T-helper 2 cell treated with Interferon-gamma antibody and Interleukin-4, amounts not matched to agents 5 μg/mL and 100 μg/mL, for 36 hours (primary cell): ENCODE data around the gene KIAA2012.

Source experiments
- DNase-seq: peaks from one replicate; pipeline ENCODE4 v3.0.0; 2021; ENCODE audit warnings: low spot score
- H3K27ac Mint-ChIP-seq: one replicate; pipeline ENCODE4 v1.8.0; 2021; ENCODE audit warnings: mild to moderate bottlenecking, mixed read lengths
- H3K27me3 Mint-ChIP-seq: one replicate; pipeline ENCODE4 v1.8.0; 2021; ENCODE audit warnings: low read depth, mixed read lengths
- H3K36me3 Mint-ChIP-seq: one replicate; pipeline ENCODE4 v1.8.0; 2021; ENCODE audit warnings: low read depth, mixed read lengths
- H3K4me1 Mint-ChIP-seq: one replicate; pipeline ENCODE4 v1.8.0; 2021; ENCODE audit warnings: low read depth, mixed read lengths
- H3K4me3 Mint-ChIP-seq: one replicate; pipeline ENCODE4 v1.8.0; 2022; ENCODE audit warnings: mild to moderate bottlenecking, moderate library complexity, mixed read lengths
- H3K9me3 Mint-ChIP-seq: one replicate; pipeline ENCODE4 v1.8.0; 2021; ENCODE audit warnings: mixed read lengths

KIAA2012 gene

GRCh38 chr2:202036601-202037037, 36.4 kb upstream of the KIAA2012 start:
- Mint-ChIP-seq H3K4me3 (no peak overlapping the region), H3K4me1 (peaks cover 11% of the 10 kb centered on the region), H3K36me3 (no peaks in the 10 kb centered on the region), H3K9me3 (no peaks in the 10 kb centered on the region), H3K27me3 (peaks cover 44% of the 10 kb centered on the region), H3K27ac (no peak overlapping the region)
- no peak for DNase-seq

GRCh38 chr2:202037086-202037485, 36.0 kb upstream of the KIAA2012 start:
- Mint-ChIP-seq H3K27me3 (peaks cover 44% of the 10 kb centered on the region), H3K27ac (no peak overlapping the region), H3K4me1 (peaks cover 10% of the 10 kb centered on the region), H3K9me3 (no peaks in the 10 kb centered on the region), H3K36me3 (no peaks in the 10 kb centered on the region), H3K4me3 (no peak overlapping the region)
- DNase-seq = no peak

- Mint-ChIP-seq H3K36me3 (no peaks in the 10 kb centered on the region), H3K9me3 (no peaks in the 10 kb centered on the region), H3K27me3 (peaks cover 39% of the 10 kb centered on the region), H3K27ac (no peak overlapping the region), H3K4me3 (no peak overlapping the region), H3K4me1 (peaks cover 3% of the 10 kb centered on the region)
- DNase-seq = no peak
These were observed 34.4 kb upstream of the KIAA2012 start for GRCh38 chr2:202038471-202039277.

GRCh38 chr2:202039278-202040078, 33.6 kb upstream of the KIAA2012 start:
- no peak overlapping the region for H3K27ac Mint-ChIP-seq
- no peak overlapping the region for H3K4me3 Mint-ChIP-seq
- H3K4me1 Mint-ChIP-seq = peaks cover 3% of the 10 kb centered on the region
- DNase-seq = no peak
- H3K36me3 Mint-ChIP-seq = no peaks in the 10 kb centered on the region
- peaks cover 42% of the 10 kb centered on the region for H3K27me3 Mint-ChIP-seq
- H3K9me3 Mint-ChIP-seq = no peaks in the 10 kb centered on the region

GRCh38 chr2:202040079-202040844, 32.8 kb upstream of the KIAA2012 start:
- H3K27ac Mint-ChIP-seq = no peak overlapping the region
- no peaks in the 10 kb centered on the region for H3K4me1 Mint-ChIP-seq
- H3K4me3 Mint-ChIP-seq = no peak overlapping the region
- no peaks in the 10 kb centered on the region for H3K9me3 Mint-ChIP-seq
- no peaks in the 10 kb centered on the region for H3K36me3 Mint-ChIP-seq
- no peak for DNase-seq
- H3K27me3 Mint-ChIP-seq = peaks cover 42% of the 10 kb centered on the region

- H3K27ac Mint-ChIP-seq = no peak overlapping the region
- H3K4me3 Mint-ChIP-seq = no peak overlapping the region
- H3K9me3 Mint-ChIP-seq = no peaks in the 10 kb centered on the region
- no peaks in the 10 kb centered on the region for H3K36me3 Mint-ChIP-seq
- DNase-seq = no peak
- H3K27me3 Mint-ChIP-seq = peaks cover 42% of the 10 kb centered on the region
- no peaks in the 10 kb centered on the region for H3K4me1 Mint-ChIP-seq
These were observed 30.6 kb upstream of the KIAA2012 start for GRCh38 chr2:202042444-202042843.

DNA sequence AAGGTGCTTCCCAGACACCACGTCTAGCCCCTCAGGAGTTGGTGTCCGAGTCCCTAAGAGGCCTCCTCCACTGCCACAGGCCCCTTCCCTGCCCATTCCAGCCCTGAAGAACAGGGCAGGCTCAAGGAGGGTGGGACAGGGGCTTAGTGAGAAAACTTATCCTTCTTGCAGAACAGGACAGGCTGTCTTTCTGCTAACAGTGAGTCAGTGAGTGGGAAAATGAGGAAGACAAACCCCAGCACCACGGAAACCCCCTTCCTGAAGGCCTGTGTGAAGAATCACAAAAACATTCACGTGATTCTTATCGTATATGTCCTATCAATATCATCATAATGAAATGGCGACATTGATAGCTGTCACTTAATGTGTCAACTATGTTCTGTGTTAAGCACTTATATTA, 29.6 kb upstream of the KIAA2012 start:
- H3K4me1 Mint-ChIP-seq = no peaks in the 10 kb centered on the region
- H3K36me3 Mint-ChIP-seq = no peaks in the 10 kb centered on the region
- no peak overlapping the region for H3K27ac Mint-ChIP-seq
- H3K9me3 Mint-ChIP-seq = no peaks in the 10 kb centered on the region
- no peak for DNase-seq
- H3K4me3 Mint-ChIP-seq = no peak overlapping the region
- H3K27me3 Mint-ChIP-seq = peaks cover 37% of the 10 kb centered on the region

DNA sequence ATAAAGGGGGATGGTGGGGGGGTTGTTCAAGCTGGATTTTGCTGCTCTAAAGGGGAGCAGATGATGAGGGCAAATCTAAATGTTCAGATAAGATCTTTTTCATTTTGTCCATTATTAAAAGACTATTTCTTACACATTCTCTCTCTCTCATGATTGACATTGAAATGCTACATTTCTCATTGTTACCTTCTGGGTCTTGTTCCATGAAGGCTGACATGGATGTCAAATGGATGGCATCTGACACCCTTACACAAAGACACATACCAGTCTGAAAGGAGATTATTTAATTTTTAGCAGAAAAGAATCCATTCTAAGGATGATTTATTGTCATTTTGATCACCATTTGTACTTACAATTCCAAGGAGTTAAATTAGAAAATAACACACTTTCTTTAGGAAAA, 28.3 kb upstream of the KIAA2012 start:
- Mint-ChIP-seq H3K36me3 (no peaks in the 10 kb centered on the region), H3K4me3 (no peak overlapping the region), H3K27me3 (peaks cover 32% of the 10 kb centered on the region), H3K4me1 (no peaks in the 10 kb centered on the region), H3K27ac (no peak overlapping the region), H3K9me3 (no peaks in the 10 kb centered on the region)
- DNase-seq = no peak

DNA sequence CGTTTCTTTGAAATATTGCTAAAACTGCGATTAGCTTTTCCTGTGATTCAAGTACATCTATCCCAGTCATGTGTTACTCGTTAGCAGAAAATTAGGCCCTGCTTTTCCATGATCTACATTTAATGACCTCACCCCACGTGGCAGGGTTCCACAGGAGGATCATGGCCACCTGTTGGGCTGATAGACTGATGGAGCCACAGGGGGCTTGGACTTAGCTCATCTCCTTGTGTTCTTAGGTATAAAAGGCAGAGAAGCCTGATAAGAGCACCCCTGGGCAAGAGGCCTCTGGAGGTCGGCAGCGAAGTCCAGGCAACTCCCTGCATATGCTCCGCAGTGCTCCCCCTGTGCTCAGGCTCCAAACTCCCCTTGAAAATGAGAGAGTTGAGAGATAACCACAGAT, 26.5 kb upstream of the KIAA2012 start:
- H3K4me3 Mint-ChIP-seq = no peak overlapping the region
- no peaks in the 10 kb centered on the region for H3K36me3 Mint-ChIP-seq
- no peak for DNase-seq
- no peak overlapping the region for H3K27ac Mint-ChIP-seq
- no peaks in the 10 kb centered on the region for H3K4me1 Mint-ChIP-seq
- H3K9me3 Mint-ChIP-seq = no peaks in the 10 kb centered on the region
- H3K27me3 Mint-ChIP-seq = peaks cover 33% of the 10 kb centered on the region

GRCh38 chr2:202049092-202049728, 23.8 kb upstream of the KIAA2012 start:
- H3K9me3 Mint-ChIP-seq = no peaks in the 10 kb centered on the region
- no peak for DNase-seq
- H3K27me3 Mint-ChIP-seq = peaks cover 34% of the 10 kb centered on the region
- H3K36me3 Mint-ChIP-seq = no peaks in the 10 kb centered on the region
- H3K4me3 Mint-ChIP-seq = no peak overlapping the region
- no peak overlapping the region for H3K27ac Mint-ChIP-seq
- no peaks in the 10 kb centered on the region for H3K4me1 Mint-ChIP-seq

- no peak overlapping the region for H3K4me3 Mint-ChIP-seq
- H3K36me3 Mint-ChIP-seq = no peaks in the 10 kb centered on the region
- no peaks in the 10 kb centered on the region for H3K9me3 Mint-ChIP-seq
- no peaks in the 10 kb centered on the region for H3K4me1 Mint-ChIP-seq
- H3K27me3 Mint-ChIP-seq = peaks cover 33% of the 10 kb centered on the region
- H3K27ac Mint-ChIP-seq = no peak overlapping the region
- DNase-seq = no peak
These were observed 23.2 kb upstream of the KIAA2012 start for GRCh38 chr2:202049840-202050239.

DNA sequence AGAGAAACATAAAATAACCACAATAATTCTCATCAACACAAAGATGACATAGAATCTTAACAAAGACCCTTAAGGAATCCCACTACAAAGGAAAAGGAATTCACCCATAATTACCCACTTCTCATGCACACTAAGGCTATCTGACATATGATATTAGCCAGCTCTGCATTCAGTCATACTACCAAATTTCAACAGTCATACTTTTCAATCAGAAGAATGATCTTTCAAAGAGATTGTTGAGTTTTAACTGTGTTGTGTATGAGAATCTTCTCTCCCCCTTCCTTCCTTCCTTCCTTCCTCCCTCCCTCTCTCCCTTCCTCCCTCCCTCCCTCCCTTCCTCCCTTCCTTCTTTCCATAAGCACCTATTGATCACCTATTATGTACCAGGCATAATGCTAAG, 22.4 kb upstream of the KIAA2012 start:
- H3K27ac Mint-ChIP-seq = no peak overlapping the region

GRCh38 chr2:202051499-202052161, 21.4 kb upstream of the KIAA2012 start:
- no peak for DNase-seq
- Mint-ChIP-seq H3K27ac (no peak overlapping the region), H3K4me1 (no peaks in the 10 kb centered on the region), H3K36me3 (no peaks in the 10 kb centered on the region), H3K4me3 (no peak overlapping the region), H3K27me3 (peaks cover 39% of the 10 kb centered on the region), H3K9me3 (no peaks in the 10 kb centered on the region)

More for the DNA sequence above, 22.4 kb upstream of the KIAA2012 start:
- no peaks in the 10 kb centered on the region for H3K36me3 Mint-ChIP-seq
- peaks cover 33% of the 10 kb centered on the region for H3K27me3 Mint-ChIP-seq
- no peaks in the 10 kb centered on the region for H3K4me1 Mint-ChIP-seq
- H3K9me3 Mint-ChIP-seq = no peaks in the 10 kb centered on the region
- no peak for DNase-seq
- H3K4me3 Mint-ChIP-seq = no peak overlapping the region
